Spleen (tissue), 11 donors: ENCODE measurements around the gene PCSK6. TPM values are rescaled to one million over a fixed set of nuclear protein-coding genes. Genes with fewer than 3 reads are reported as not detected.
A peak's percentile ranks its signal among the peaks of the same experiment; 100 is the strongest.
"Not testable (repeated sequence)": the region's sequence is repeated elsewhere in the genome, so short reads cannot be mapped to it uniquely, and the experiment has no call there.

Source experiments
- DNase-seq: peaks from one replicate; pipeline ENCODE4 v3.0.0-alpha.2; 2020
- H3K27ac ChIP-seq, 8 donors: fragments of 200-600 bp; sonication (generic) in 7 of 8; 1 replicate in 4 of 8; 2 replicates in 4 of 8; pipeline versions ENCODE4 v1.5.0 to v1.8.0; 2016 to 2021; ENCODE audit warnings: inconsistent platforms in 4 of 8, mild to moderate bottlenecking in 4 of 8, moderate library complexity in 1 of 8
- H3K27me3 ChIP-seq, 7 donors: fragments of 200-600 bp; sonication (generic) in 6 of 7; replicated peaks in 1 of 7; 1 replicate in 4 of 7; 2 replicates in 3 of 7; pipeline versions ENCODE4 v1.5.0 to v1.8.0; 2016 to 2021; ENCODE audit warnings: inconsistent platforms in 3 of 7, mild to moderate bottlenecking in 1 of 7
- H3K36me3 ChIP-seq, 6 donors: fragments of 200-600 bp; sonication (generic) in 5 of 6; 1 replicate in 4 of 6; 2 replicates in 2 of 6; pipeline versions ENCODE4 v1.5.0 to v1.8.0; 2016 to 2021; ENCODE audit warnings: inconsistent platforms in 2 of 6
- H3K4me1 ChIP-seq, 6 donors: fragments of 200-600 bp; sonication (generic) in 5 of 6; 1 replicate in 3 of 6; 2 replicates in 3 of 6; pipeline versions ENCODE4 v1.5.0 to v1.8.0; 2016 to 2021; ENCODE audit warnings: inconsistent platforms in 3 of 6
- H3K4me3 ChIP-seq, 8 donors: fragments of 200-600 bp; sonication (generic) in 7 of 8; 1 replicate in 4 of 8; 2 replicates in 4 of 8; pipeline versions ENCODE4 v1.5.0 to v1.8.0; 2016 to 2021; ENCODE audit warnings: inconsistent platforms in 4 of 8, mild to moderate bottlenecking in 4 of 8, moderate library complexity in 2 of 8
- H3K9me3 ChIP-seq, 8 donors: fragments of 200-600 bp; sonication (generic) in 7 of 8; 1 replicate in 4 of 8; 2 replicates in 4 of 8; pipeline versions ENCODE4 v1.5.0 to v1.8.0; 2016 to 2021; ENCODE audit warnings: inconsistent platforms in 4 of 8
- CTCF ChIP-seq, 11 experiments: fragments of 200-600 bp in 7 of 11; fragments of 450-650 bp in 4 of 11; sonication (generic) in 4 of 11; IDR thresholded peaks in 8 of 11; conservative IDR thresholded peaks in 3 of 11; 1 replicate in 7 of 11; 2 replicates in 4 of 11; pipeline versions ENCODE4 v1.4.0 to v1.8.0; 2016 to 2021; ENCODE audit warnings: antibody characterized with exemption in 11 of 11, inconsistent platforms in 4 of 11, mild to moderate bottlenecking in 1 of 11
- POLR2A ChIP-seq, 3 donors: fragments of 450-650 bp; IDR thresholded peaks; one replicate each; pipeline ENCODE4 v1.5.1; 2017; ENCODE audit warnings: antibody characterized with exemption in 3 of 3, mild to moderate bottlenecking in 1 of 3
- POLR2AphosphoS5 ChIP-seq, 3 donors: sonication (generic); formaldehyde crosslinking; IDR thresholded peaks; one replicate each; pipeline ENCODE4 v1.5.1; 2017; ENCODE audit warnings: antibody characterized with exemption in 3 of 3
- whole genome bisulfite sequencing, 5 donors: extraction: QIAGEN DNeasy Blood & Tissue Kit in 3 of 5; methylation state at CpG; one replicate each; pipeline versions ENCODE4 v1.1.5 to v1.1.7; 2013 to 2018; 5-methylcytosine and 5-hydroxymethylcytosine counted together
- intact Hi-C: fragments of 100-400 bp; cut with DNase I; formaldehyde crosslinking; loops from one replicate; pipeline ENCODE4 v1.15.0; 2023; ENCODE audit warnings: low total_unique reads
- polyA plus RNA-seq, 3 donors: library from polyadenylated mRNA; stranded (reverse); fragments of 200-250 nt; gene quantifications; one replicate each; pipeline ENCODE4 v1.2.1, GENCODE V29; 2013
- total RNA-seq, 7 donors: library from RNA; depleted of rRNA in 3 of 7; stranded (reverse); fragments of >200 nt in 3 of 7; fragmentation: NEBNext Ultra II Directional in 4 of 7; extraction: Animal tissue kit (Norgen Biotek cat#: 25700) in 4 of 7; gene quantifications; one replicate each; pipeline versions ENCODE4 v1.1.0 to v1.2.1, GENCODE V29; 2016 to 2021
- donor health status: healthy with polysubstance abuse.
- donor health status: DM: no; HTN: no; CAD: no; lungs with moderate emphysema.
- donor health status: DM: no; HTN: no; CAD: no.
- donor health status: Bipolar disorder and iron deficiency.
- donor health status: healthy.
- donor health status: DM: no; HTN: no; CAD: no.
- donor health status: DM: yes; HTN: yes; CAD: no.

The PCSK6 gene
- total and polyA plus RNA-seq, 10 donors: 10.0 to 403 (median 252) TPM

GRCh38 chr15:101333907-101334789 lies 155.4 kb downstream of the PCSK6 start:
- Histone ChIP-seq H3K4me1 (peaks cover 0 to 36% (median 11%) of the 10 kb centered on the region in 6 donors), H3K36me3 (peaks cover 0 to 24% (median 0%) of the 10 kb centered on the region in 6 donors), H3K4me3 (peak overlapping the region in 1 of 8 donors; percentile 37), H3K27me3 (peaks cover 0 to 15% (median 0%) of the 10 kb centered on the region in 7 donors), H3K9me3 (peaks cover 0 to 37% (median 29%) of the 10 kb centered on the region in 8 donors), H3K27ac (peak overlapping the region; percentile 55 to 83 (median 74))
- peak in 2 of 3 donors; percentile 32 to 54 for TF ChIP-seq POLR2AphosphoS5 (IDR thresholded peaks at IDR 0.05)
- WGBS, 5 donors: 32 to 53% (median 39%) methylated on average over 10 to 12 of the region's 16 CpGs
- intact Hi-C loops: not testable (repeated sequence)
- peak; percentile 71 for DNase-seq

- no peak overlapping the region for H3K4me3 ChIP-seq
- WGBS, 5 donors: 80 to 86% (median 82%) methylated on average over 7 of the region's 7 CpGs
- DNase-seq: peak; percentile 73
- H3K27me3 ChIP-seq: peaks cover 0 to 15% (median 0%) of the 10 kb centered on the region in 7 donors
- intact Hi-C loops: no loop called here
- H3K9me3 ChIP-seq: peaks cover 0 to 37% (median 29%) of the 10 kb centered on the region in 8 donors
- H3K36me3 ChIP-seq: peaks cover 0 to 31% (median 0%) of the 10 kb centered on the region in 6 donors
- no peak for TF ChIP-seq CTCF (IDR thresholded peaks at IDR 0.05 in 8 of 11, conservative IDR thresholded peaks at IDR 0.05 in 3 of 11)
- peak; percentile 55 to 66 (median 55) for TF ChIP-seq POLR2AphosphoS5 (IDR thresholded peaks at IDR 0.05)
- H3K4me1 ChIP-seq: peaks cover 0 to 36% (median 12%) of the 10 kb centered on the region in 6 donors
- peak overlapping the region in 1 of 8 donors; percentile 46 for H3K27ac ChIP-seq
Measured at GRCh38 chr15:101332061-101332467, 157.4 kb downstream of the PCSK6 start.

DNA sequence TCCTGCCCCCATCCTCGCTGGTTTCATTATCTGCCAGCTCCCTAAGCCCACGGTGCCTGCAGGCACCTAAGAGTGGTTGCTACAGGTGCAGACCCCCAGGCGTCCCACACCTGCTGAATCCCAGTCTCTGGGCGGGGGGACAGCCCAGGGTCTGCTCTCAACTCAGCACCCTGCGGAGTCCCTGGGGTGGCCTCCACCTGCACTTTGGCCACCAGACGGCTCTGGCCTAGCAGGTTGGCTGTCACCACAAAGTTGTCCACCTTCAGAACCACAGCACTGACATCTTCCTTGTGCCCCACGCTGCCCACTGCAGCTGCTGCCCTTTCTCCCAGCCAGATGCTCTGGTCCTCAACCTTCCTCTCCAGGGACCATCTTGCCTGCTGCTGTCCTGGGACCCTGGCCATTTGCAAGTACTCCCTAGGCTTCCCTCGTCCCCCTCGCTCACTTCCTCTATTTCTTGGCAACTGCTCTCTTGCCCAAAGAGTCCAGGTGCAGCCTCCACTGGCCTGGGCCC lies 159.6 kb downstream of the PCSK6 start:
- Histone ChIP-seq H3K36me3 (peaks cover 0 to 53% (median 3%) of the 10 kb centered on the region in 6 donors), H3K9me3 (peaks cover 0 to 27% (median 22%) of the 10 kb centered on the region in 8 donors), H3K4me3 (no peak overlapping the region), H3K27me3 (peaks cover 0 to 26% (median 0%) of the 10 kb centered on the region in 7 donors), H3K4me1 (peaks cover 0 to 30% (median 12%) of the 10 kb centered on the region in 6 donors), H3K27ac (peak overlapping the region in 1 of 8 donors; percentile 46)
- 77 to 84% (median 79%) methylated on average over 9 of the region's 9 CpGs for WGBS, 5 donors
- intact Hi-C loops: no loop called here
- TF ChIP-seq POLR2AphosphoS5 (IDR thresholded peaks at IDR 0.05): peak in 2 of 3 donors; percentile 1 to 32
- no peak for TF ChIP-seq POLR2A (IDR thresholded peaks at IDR 0.05)
- DNase-seq: no peak

DNA sequence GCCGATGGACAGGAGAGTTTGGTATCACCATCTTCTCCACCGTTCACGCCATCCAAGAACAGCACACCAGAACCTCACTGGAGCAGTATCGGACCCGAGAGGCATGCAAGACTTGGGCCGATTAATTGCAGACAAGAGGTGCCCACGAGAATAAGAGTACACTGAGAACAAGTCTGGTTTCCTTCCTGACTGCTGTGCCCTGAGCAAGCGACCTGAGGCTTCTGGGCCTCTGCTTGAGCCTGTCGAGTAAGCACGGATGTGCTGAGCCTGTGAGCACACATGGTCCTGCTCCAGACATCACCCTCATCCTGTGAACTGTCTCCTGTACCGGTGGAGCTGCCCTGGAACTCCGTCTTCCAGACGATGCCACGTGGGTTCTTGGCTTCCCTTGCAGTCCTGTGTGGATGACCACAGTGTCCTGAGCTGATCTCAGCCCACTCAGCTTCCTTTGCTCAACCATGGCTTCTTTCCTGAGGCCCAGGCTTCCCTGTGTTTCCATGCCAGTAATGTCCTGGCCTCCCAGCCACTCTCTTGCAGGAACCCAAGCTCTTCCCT lies 160.1 kb downstream of the PCSK6 start:
- TF ChIP-seq POLR2AphosphoS5 (IDR thresholded peaks at IDR 0.05) (peak in 1 of 3 donors; percentile 4), CTCF (IDR thresholded peaks at IDR 0.05 in 8 of 11, conservative IDR thresholded peaks at IDR 0.05 in 3 of 11) (no peak)
- intact Hi-C loops: no loop called here
- Histone ChIP-seq H3K4me3 (no peak overlapping the region), H3K4me1 (peaks cover 0 to 25% (median 9%) of the 10 kb centered on the region in 6 donors), H3K27ac (no peak overlapping the region), H3K36me3 (peaks cover 0 to 58% (median 6%) of the 10 kb centered on the region in 6 donors), H3K27me3 (peaks cover 0 to 26% (median 0%) of the 10 kb centered on the region in 7 donors), H3K9me3 (peaks cover 0 to 22% (median 17%) of the 10 kb centered on the region in 8 donors)
- DNase-seq: no peak
- WGBS, 5 donors: 72 to 81% (median 73%) methylated on average over 11 to 14 of the region's 14 CpGs
